OCI-LY1 (cell line): ENCODE data around the gene RASAL3.

Experiments
- EZH2 ChIP-seq: fragments of 200-600 bp; sonication (generic), shearing (Covaris generic); IDR thresholded peaks from 2 replicates; pipeline ENCODE4 v1.8.0; 2017; ENCODE audit warnings: borderline replicate concordance, mixed run types, mild to moderate bottlenecking, antibody characterized with exemption, low read length, moderate library complexity, mixed read lengths
- TF ChIP-seq, protein P1 (sequence below): fragments of 200-600 bp; sonication (generic), shearing (Covaris generic); IDR thresholded peaks from 2 replicates; pipeline ENCODE4 v1.5.1; 2017; ENCODE audit warnings: mild to moderate bottlenecking, antibody characterized with exemption, low read length, moderate library complexity, mixed read lengths

DNA sequence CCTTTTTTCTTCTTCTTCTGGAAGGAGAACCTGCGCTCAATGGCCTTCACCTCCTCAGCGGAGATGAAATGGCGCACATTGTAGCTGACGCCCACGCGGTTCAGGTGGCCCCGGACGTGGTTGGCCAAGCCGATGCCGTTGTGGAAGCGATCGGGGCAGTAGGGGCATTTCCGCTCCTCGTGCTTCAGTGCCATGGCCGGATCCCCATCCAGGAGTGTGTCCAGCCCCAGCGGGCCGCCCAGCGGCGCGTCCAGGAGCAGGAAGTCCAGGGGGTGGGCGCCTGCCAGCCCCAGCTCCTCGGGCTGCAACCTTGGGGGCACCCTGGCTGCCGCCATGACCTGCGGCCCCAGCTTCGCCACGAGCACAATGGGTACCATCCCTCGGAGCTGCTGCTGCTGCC is 25.8 kb downstream of the RASAL3 start:
- TF ChIP-seq, protein P1, sequence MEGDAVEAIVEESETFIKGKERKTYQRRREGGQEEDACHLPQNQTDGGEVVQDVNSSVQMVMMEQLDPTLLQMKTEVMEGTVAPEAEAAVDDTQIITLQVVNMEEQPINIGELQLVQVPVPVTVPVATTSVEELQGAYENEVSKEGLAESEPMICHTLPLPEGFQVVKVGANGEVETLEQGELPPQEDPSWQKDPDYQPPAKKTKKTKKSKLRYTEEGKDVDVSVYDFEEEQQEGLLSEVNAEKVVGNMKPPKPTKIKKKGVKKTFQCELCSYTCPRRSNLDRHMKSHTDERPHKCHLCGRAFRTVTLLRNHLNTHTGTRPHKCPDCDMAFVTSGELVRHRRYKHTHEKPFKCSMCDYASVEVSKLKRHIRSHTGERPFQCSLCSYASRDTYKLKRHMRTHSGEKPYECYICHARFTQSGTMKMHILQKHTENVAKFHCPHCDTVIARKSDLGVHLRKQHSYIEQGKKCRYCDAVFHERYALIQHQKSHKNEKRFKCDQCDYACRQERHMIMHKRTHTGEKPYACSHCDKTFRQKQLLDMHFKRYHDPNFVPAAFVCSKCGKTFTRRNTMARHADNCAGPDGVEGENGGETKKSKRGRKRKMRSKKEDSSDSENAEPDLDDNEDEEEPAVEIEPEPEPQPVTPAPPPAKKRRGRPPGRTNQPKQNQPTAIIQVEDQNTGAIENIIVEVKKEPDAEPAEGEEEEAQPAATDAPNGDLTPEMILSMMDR, result no peak
- TF ChIP-seq EZH2, result no peak
